Spinal cord (tissue), 10 donors: ENCODE measurements around the gene C12orf54. TPM values are rescaled to one million over a fixed set of nuclear protein-coding genes. Genes with fewer than 3 reads are reported as not detected.
"Not testable (repeated sequence)": the region's sequence is repeated elsewhere in the genome, so short reads cannot be mapped to it uniquely, and the experiment has no call there.

Source experiments
- DNase-seq, 6 donors: peaks; one replicate each; pipeline versions ENCODE4 v3.0.0 to v3.0.0-alpha.2; 2013 to 2015; ENCODE audit warnings: low spot score in 6 of 6, low read depth in 4 of 6
- H3K27ac ChIP-seq: one replicate; pipeline ENCODE4 v1.5.1; 2013; ENCODE audit warnings: low read depth, low read length, control low read depth
- H3K27me3 ChIP-seq: one replicate; pipeline ENCODE4 v1.6.1; 2013; ENCODE audit warnings: low read length; ENCODE audit not compliant: control insufficient read depth, insufficient read depth
- H3K36me3 ChIP-seq: one replicate; pipeline ENCODE4 v1.6.1; 2013; ENCODE audit warnings: low read length; ENCODE audit not compliant: control insufficient read depth, insufficient read depth
- H3K4me1 ChIP-seq: one replicate; pipeline ENCODE4 v1.6.1; 2013; ENCODE audit warnings: low read length; ENCODE audit not compliant: control insufficient read depth, insufficient read depth
- H3K4me3 ChIP-seq: one replicate; pipeline ENCODE4 v1.5.1; 2013; ENCODE audit warnings: low read depth, low read length, control low read depth
- H3K9me3 ChIP-seq: one replicate; pipeline ENCODE4 v1.6.1; 2013; ENCODE audit warnings: low read length; ENCODE audit not compliant: control insufficient read depth, insufficient read depth
- WGBS: methylation state at CpG from one replicate; pipeline ENCODE4 v1.1.5; 2013; ENCODE audit warnings: missing lambda C conversion rate; ENCODE audit not compliant: insufficient coverage; 5-methylcytosine and 5-hydroxymethylcytosine counted together
- polyA plus RNA-seq, 2 donors: library from polyadenylated mRNA; unstranded; fragments of 120-200 nt; gene quantifications; one replicate each; pipeline ENCODE4 v1.2.1, GENCODE V29; 2013; ENCODE audit not compliant: insufficient read length in 2 of 2
- total RNA-seq, 2 donors: library from RNA; depleted of rRNA in 1 of 2; stranded (reverse); fragments of 120-200 nt in 1 of 2; fragments of >200 nt in 1 of 2; gene quantifications; one replicate each; pipeline versions ENCODE4 v1.2.3 to v1.2.4, GENCODE V29; 2013 to 2014
- donor health status: healthy.

The C12orf54 gene
- total and polyA plus RNA-seq, 4 donors = 0.40 to 1.1 (median 0.68) TPM

GRCh38 chr12:48489456-48489855, 7.2 kb downstream of the C12orf54 start:
- not testable (repeated sequence) for H3K27ac ChIP-seq, H3K4me3 ChIP-seq, H3K4me1 ChIP-seq, H3K9me3 ChIP-seq, H3K36me3 ChIP-seq, H3K27me3 ChIP-seq, DNase-seq
- 90% methylated on average over 6 of the region's 7 CpGs for WGBS

- H3K9me3 ChIP-seq, H3K27ac ChIP-seq, H3K4me3 ChIP-seq, H3K36me3 ChIP-seq, H3K27me3 ChIP-seq, DNase-seq, H3K4me1 ChIP-seq: not testable (repeated sequence)
- WGBS = 95% methylated on average over 7 of the region's 32 CpGs
Measured at GRCh38 chr12:48500281-48500680, 18.0 kb downstream of the C12orf54 start.

GRCh38 chr12:48506836-48507235, 24.5 kb downstream of the C12orf54 start:
- DNase-seq, H3K4me3 ChIP-seq: not testable (repeated sequence)
- WGBS = 77% methylated on average over 2 of the region's 2 CpGs

GRCh38 chr12:48508987-48509386, 26.7 kb downstream of the C12orf54 start:
- Histone ChIP-seq H3K4me1 (no peaks in the 10 kb centered on the region), H3K27me3 (no peaks in the 10 kb centered on the region), H3K27ac (no peak overlapping the region), H3K9me3 (peaks cover 3% of the 10 kb centered on the region), H3K4me3 (no peak overlapping the region), H3K36me3 (no peaks in the 10 kb centered on the region)
- 47% methylated on average over 2 of the region's 2 CpGs for WGBS
- DNase-seq = no peak

More at GRCh38 chr12:48506836-48507235, 24.5 kb downstream of the C12orf54 start:
- H3K27ac ChIP-seq, H3K36me3 ChIP-seq, H3K27me3 ChIP-seq, H3K4me1 ChIP-seq, H3K9me3 ChIP-seq: not testable (repeated sequence)

- no peaks in the 10 kb centered on the region for H3K4me1 ChIP-seq
- no CpG with 5 or more reads among the region's 1 CpG for WGBS
- H3K27ac ChIP-seq = no peak overlapping the region
- no peaks in the 10 kb centered on the region for H3K36me3 ChIP-seq
- H3K27me3 ChIP-seq = no peaks in the 10 kb centered on the region
- H3K4me3 ChIP-seq = no peak overlapping the region
- no peak for DNase-seq
- peaks cover 3% of the 10 kb centered on the region for H3K9me3 ChIP-seq
Measured at GRCh38 chr12:48510111-48510510, 27.8 kb downstream of the C12orf54 start.

GRCh38 chr12:48512855-48513254, 30.6 kb downstream of the C12orf54 start:
- Histone ChIP-seq H3K36me3 (no peaks in the 10 kb centered on the region), H3K4me1 (no peaks in the 10 kb centered on the region), H3K27ac (no peak overlapping the region), H3K4me3 (no peak overlapping the region), H3K9me3 (peaks cover 3% of the 10 kb centered on the region), H3K27me3 (no peaks in the 10 kb centered on the region)
- DNase-seq = no peak
- 79% methylated on average over 2 of the region's 2 CpGs for WGBS

- H3K36me3 ChIP-seq = no peaks in the 10 kb centered on the region
- H3K9me3 ChIP-seq = peaks cover 3% of the 10 kb centered on the region
- DNase-seq = no peak
- no peak overlapping the region for H3K27ac ChIP-seq
- no peak overlapping the region for H3K4me3 ChIP-seq
- no peaks in the 10 kb centered on the region for H3K4me1 ChIP-seq
- no CpG with 5 or more reads among the region's 1 CpG for WGBS
- H3K27me3 ChIP-seq = no peaks in the 10 kb centered on the region
Measured at GRCh38 chr12:48514728-48515127, 32.4 kb downstream of the C12orf54 start.

- DNase-seq, H3K4me1 ChIP-seq, H3K27ac ChIP-seq, H3K4me3 ChIP-seq, H3K9me3 ChIP-seq, H3K36me3 ChIP-seq, H3K27me3 ChIP-seq: not testable (repeated sequence)
- 93% methylated on average over 17 of the region's 24 CpGs for WGBS
Measured at GRCh38 chr12:48520381-48520780, 38.1 kb downstream of the C12orf54 start.

- Histone ChIP-seq H3K4me1 (no peaks in the 10 kb centered on the region), H3K9me3 (no peaks in the 10 kb centered on the region), H3K36me3 (no peaks in the 10 kb centered on the region), H3K4me3 (no peak within 1 kb of the TSS), H3K27ac (no peak within 1 kb of the TSS), H3K27me3 (no peaks in the 10 kb centered on the region)
- no peak for DNase-seq
- 93% methylated on average over 4 of the region's 5 CpGs for WGBS
Measured at GRCh38 chr12:48525332-48525731, 43.0 kb downstream of the C12orf54 start, which contains the start of gene OR8S1. Gene OR8S1, plus strand, starts transcription at chr12:48525632. Its CDS starts 0 bp downstream, at chr12:48525632.

GRCh38 chr12:48527891-48528670, 45.8 kb downstream of the C12orf54 start:
- Histone ChIP-seq H3K9me3 (no peaks in the 10 kb centered on the region), H3K4me3 (no peak overlapping the region), H3K36me3 (no peaks in the 10 kb centered on the region), H3K4me1 (no peaks in the 10 kb centered on the region), H3K27me3 (no peaks in the 10 kb centered on the region), H3K27ac (no peak overlapping the region)
- no peak for DNase-seq
- WGBS = 91% methylated on average over 44 of the region's 44 CpGs
